IMR-90 (cell line): ENCODE measurements around the gene FOXL1. TPM values are rescaled to one million over a fixed set of nuclear protein-coding genes. Genes with fewer than 3 reads are reported as not detected.

Experiments used
- FOS ChIP-seq: fragments of 150-350 bp; IDR thresholded peaks from 2 replicates; pipeline ENCODE4 v1.6.1; 2016; ENCODE audit warnings: low read depth, low read length
- MAFK ChIP-seq: IDR thresholded peaks from 2 replicates; pipeline ENCODE4 v1.6.1; 2012; ENCODE audit warnings: low read depth, low read length, improper control_type of control experiment
- MAZ ChIP-seq: IDR thresholded peaks from 2 replicates; pipeline ENCODE4 v1.6.1; 2012; ENCODE audit warnings: low read depth, mild to moderate bottlenecking, low read length, improper control_type of control experiment, moderate library complexity, borderline replicate concordance
- polyA plus RNA-seq, 3 experiments: library from polyadenylated mRNA; depleted of rRNA; stranded (reverse); fragments of >200 nt; gene quantifications; 2 replicates each; pipeline ENCODE4 v1.2.3, GENCODE V29; 2012; ENCODE audit warnings: low replicate concordance in 1 of 3
- total RNA-seq: library from RNA; depleted of rRNA; stranded (reverse); fragments of >200 nt; gene quantifications from 2 replicates; pipeline ENCODE4 v1.2.3, GENCODE V29; 2012

Gene FOXL1
- total and polyA plus RNA-seq, 2 of the 4 experiments (the other 2 are of a cell fraction) = 15.2 to 25.8 TPM

DNA sequence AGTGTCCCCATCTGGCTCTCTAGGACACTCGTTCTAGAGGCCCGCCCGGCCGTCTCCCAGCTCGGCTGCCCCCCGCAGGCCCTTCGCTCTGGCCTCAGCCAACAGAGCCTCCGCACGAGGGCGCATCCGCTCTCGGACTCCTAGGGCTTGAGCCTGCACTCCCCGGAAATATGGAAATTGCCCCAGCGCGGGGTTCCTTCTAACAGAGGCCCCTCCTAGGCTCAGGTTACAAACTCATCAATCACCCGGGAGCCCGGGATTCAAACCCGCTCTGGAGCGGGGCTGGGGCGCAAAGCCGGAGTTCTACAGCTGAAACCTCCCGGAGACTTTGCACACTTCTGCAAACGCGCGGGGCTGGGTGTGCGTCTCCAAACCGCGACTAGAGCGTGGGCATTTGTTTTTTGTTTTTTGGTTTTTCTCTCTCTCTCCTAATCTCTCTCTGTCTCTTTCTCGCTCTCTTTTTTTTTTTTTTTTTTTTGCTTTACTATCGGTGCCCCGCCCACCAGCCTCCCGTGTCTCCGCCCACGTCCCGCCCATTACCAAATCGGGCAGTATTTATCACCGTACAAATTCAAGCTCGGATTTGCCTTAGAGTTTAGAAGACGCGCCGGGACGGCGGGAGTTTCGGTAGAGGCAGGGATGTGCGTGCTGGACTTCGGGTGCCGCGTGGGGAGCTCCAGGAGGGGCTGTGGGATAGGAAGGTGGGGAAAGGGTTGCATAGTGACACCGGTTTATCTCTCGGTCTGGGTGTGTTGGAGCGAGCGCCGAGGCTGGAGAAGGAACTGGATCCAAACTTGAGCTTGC is 2.4 kb upstream of the FOXL1 start (continued):
- no peak for TF ChIP-seq MAFK
- TF ChIP-seq MAZ = peak; percentile 85
- no peak for TF ChIP-seq FOS
